CD4-positive, alpha-beta T cell treated with Interleukin-4 for 4 hours (primary cell): ENCODE measurements around the gene CCNL2.
"Not testable (repeated sequence)": the region's sequence is repeated elsewhere in the genome, so short reads cannot be mapped to it uniquely, and the experiment has no call there.

Experiments
- DNase-seq: peaks from one replicate; pipeline ENCODE4 v3.0.0-alpha.2; 2020

Gene CCNL2

DNA sequence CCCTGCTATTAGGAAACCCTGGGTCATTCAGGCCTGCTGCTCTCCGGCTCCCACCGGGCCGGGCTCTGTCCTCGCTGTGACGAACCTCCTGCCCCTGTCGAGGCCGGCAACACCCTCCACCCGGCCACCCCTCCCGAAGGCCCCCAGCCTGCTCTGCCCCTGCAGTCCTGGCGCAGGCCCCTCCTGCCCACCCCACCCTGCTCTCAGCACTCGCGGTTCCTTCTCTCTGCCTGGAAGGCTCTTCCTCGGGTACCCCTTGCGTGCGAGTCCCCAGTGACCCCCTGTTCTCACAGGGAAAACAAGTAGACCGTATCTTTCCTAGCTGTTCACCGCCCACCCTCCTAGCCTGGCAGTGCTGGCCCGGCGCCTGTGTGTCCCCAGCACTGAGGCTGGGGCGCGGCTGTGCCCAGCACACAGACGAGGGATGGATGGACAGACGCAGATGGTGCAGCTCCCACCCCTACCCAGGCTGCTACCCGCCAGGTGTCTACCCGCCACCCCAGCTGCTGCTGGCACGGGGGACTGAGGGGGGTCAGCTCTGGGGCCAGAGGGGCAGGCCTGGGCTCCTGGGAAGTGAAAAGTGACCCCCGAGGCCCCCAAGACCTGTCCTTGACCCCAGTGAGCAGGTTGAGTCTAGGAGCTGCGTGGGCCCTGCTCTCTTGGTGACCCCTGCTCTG lies 33.3 kb upstream of the CCNL2 start:
- DNase-seq, result no peak

DNA sequence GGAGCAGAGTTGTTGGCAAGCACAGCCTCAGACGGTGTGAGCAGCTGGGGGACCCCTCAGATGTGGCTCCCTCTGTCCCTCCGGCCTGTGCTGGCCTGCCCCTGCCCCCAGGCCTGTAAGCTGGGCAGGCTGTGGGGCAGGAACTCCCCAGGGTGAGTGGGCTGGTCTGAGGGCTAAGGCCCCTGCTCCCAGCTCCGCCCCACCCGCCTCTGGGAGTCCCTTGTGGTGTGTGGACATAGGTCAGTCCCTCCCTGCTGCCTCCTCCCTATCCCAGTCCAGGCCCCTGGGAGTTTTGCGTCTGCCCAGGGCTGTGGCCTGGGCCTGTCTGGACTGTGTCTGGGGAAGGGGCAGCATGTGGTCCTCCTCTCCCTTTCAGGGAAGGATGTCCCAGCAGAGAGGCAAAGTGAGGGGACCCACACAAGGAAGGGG lies 32.7 kb upstream of the CCNL2 start:
- DNase-seq, result no peak

DNA sequence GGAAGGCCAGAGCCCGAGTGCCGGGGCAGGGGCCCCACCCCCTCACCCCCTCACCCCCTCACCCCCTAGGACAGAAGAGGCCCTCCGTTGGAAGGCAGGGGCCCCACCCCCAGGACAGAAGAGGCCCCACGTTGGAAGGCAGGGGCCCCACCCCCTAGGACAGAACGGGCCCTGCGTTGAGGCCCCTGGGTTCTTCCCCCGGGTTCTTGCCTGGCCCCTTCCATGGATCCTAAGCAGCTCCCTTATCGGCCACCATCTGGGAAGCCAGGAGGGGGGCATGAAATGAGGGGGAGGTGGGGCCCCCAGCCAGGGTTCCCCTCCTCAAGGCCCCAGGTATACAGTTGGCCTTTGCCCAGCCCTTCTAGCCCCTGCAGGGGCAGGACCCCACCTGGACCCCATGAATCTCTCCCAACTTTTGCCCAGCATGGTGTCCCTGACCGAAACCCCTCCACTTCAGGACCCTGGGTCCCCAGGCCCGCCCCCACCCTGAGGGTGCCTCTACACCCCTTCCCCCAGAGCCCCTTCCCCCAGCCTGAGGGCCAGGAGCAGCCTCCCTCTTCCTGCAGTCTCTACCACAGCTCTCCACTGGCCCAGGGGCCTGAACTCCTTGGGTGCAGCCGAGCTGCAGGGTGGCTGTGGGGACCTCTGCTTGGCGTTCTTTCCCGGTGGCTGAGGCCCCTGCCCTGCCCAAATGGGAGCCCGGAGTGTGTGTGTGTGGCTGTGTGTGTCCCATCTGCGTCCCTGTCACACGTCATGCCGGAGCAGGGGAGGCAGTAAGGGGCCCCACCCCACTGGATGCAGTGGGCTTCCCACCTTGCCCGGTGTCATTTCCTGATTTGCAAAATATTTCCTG lies 32.1 kb upstream of the CCNL2 start:
- DNase-seq, result no peak

DNA sequence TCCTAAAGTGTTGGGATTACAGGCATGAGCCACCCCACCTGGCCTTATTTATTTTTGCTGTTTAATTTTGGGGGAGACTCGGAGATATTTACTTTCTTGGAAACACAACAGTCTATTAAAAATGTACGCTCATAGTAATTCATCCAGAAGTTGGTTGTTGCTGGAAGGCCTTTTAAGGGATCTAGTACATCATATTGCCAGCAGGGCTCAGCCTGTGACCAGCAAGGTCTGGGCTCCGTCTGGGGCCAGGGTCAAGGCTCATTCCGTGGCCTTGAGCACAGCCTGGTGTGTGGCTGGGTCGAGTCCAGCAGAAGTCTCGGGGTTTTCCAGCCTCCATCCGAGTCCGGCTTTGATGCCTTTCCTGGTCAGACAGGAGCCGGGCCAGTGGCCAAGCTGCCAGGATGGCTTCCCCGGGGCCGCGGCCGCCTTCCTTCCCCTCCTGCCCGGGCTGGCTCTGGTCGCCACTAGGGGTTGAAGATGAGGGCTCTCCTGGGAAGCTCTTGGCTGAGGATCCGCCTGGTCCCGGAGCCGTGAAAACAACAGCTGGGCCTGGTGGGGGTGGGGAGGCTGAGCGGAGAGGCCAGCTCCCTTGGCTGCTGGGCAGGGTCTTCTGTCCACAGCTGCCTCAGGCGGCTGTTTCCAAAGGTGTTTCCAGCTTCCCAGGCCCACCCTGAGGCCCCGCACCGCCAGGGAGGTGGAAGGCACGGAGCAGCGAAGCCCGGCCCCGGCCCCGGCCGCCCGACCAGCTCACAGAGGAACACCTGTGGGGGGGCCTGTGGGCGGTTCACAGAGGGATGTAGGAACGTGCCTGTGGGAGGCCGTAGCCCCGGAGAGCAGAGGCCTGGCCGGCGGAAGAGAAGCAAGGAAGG lies 31.2 kb upstream of the CCNL2 start:
- DNase-seq, result no peak

DNA sequence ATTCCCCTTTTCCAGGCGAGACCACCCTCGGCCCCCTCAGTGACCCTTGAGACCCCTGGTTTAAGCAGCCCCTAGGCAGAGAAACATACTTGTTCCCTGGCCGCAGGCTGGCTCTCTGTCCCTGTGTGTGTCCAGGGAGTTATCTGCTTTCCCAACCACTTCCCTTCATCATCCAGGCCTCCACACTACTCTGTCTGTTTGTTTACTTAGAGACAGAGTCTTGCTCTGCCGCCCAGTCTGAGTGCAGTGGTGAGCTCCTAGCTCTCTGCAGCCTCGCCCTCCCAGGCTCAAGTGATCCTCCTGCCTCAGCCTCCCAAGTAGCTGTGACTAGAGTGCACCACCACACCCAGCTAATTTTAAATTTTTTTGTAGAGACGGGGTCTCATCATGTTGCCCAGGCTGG lies 30.5 kb upstream of the CCNL2 start:
- DNase-seq, result no peak

DNA sequence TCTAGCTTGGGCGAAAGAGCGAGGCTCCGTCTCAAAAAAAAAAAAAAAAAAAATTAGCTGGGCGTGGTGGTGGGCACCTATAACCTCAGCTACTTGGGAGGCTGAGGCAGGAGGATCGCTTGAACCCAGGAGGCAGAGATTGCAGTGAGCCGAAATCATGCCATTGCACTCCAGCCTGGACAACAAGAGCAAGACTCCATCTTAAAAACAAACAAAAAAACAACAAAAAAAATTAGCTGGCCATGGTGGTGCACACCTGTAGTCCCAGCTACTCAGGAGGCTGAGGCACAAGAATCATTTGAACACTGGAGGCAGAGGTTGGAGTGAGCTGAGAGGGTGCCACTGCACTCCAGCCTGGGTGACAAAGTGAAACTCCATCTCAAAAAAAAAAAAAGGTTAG lies 29.8 kb upstream of the CCNL2 start:
- not testable (repeated sequence) for DNase-seq

DNA sequence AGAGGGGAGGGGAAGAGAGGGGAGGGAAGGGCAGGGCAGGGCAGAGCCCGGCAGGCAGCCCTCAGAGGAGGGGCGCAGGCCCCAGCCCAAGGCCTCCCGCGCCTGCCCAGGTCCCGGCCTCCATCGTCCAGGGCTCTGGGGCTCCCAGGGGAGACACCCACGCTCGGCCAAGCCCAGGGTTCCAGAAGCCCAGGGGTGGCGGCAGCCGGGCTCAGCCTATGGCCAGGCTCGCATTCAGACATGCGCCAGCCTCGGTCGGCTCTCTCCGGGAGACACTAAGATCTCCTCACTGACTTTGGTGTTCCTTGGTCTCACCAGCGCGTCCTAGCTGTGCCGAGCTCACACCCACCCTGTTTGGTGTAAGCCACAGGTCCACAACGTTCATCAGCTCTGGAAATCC lies 29.0 kb upstream of the CCNL2 start:
- no peak for DNase-seq

DNA sequence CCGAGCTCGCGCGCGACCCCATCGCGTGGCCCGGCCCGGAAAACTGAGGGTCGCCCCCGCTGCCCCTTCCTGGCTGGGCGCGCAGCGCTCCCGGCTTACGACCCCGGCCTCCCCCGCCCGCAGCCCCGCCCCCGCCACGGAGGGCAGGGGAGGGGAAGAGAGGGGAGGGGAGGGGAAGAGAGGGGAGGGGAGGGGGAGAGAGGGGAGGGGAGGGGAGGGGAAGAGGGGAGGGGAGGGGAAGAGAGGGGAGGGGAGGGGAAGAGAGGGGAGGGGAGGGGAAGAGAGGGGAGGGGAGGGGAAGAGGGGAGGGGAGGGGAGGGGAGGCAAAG lies 28.6 kb upstream of the CCNL2 start:
- no peak for DNase-seq

DNA sequence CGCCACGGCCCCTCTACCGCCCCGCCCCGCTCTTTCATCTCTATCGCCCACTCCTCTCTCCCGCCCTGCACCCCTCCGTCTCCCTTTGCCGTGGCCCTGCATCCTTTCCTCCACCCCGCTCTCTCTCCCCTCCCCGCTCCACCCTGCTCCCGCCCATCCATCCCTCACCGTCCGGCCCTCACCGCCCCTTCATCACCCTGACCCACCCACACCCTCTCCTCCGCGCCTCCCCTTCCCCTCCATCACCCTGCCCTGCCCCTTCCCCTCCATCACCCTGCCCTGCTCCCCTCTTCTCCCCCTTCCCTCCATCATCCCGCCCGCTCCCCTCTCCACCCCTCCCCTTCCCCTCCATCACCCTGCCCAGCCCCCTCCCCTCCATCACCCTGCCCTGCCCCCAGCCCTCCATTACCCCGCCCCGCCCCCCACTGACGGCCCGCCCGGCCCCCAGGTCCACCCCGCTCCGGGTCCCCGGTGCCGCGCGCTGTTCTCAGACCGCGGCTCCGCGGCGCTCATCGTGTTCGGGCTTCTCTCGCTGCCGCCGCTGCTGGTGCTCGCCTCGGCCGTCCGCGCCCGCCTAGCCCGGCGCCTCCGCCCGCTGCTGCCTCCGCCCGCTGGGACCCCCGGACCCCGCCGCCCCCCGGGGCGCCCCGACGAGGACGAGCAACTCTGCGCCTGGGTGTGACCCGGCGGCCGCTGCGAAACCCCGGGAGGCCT lies 28.1 kb upstream of the CCNL2 start:
- DNase-seq, result no peak

DNA sequence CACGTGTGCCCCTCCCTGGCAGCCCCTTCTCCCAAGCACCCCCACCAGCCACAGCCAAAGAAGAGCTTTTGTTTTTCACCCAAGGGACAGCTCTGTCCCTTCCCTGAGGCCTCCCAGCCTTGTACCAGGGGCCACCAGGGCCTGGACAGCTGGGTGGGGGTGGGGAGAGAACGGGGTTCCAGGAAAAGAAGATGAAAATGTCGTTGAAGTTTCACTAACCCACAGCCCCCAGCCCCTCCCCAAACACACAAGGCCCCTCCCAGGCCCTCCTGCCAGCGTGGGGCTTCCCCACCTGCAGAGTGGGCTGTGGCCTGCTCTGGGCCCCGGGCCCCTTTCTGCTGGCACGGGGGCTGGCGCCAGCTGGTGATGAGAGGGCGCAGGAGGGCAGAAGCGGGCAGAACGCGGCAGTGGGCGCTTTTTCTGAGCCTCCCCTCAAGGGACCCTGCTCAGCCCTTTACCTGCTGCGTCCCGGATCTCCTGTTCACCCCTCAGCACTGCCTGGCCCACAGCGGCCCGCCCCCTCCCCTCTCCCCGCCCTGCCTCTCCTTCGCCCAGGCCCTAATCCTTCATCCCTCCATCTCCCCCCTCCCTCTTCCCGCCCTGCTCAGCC lies 27.5 kb upstream of the CCNL2 start:
- no peak for DNase-seq

DNA sequence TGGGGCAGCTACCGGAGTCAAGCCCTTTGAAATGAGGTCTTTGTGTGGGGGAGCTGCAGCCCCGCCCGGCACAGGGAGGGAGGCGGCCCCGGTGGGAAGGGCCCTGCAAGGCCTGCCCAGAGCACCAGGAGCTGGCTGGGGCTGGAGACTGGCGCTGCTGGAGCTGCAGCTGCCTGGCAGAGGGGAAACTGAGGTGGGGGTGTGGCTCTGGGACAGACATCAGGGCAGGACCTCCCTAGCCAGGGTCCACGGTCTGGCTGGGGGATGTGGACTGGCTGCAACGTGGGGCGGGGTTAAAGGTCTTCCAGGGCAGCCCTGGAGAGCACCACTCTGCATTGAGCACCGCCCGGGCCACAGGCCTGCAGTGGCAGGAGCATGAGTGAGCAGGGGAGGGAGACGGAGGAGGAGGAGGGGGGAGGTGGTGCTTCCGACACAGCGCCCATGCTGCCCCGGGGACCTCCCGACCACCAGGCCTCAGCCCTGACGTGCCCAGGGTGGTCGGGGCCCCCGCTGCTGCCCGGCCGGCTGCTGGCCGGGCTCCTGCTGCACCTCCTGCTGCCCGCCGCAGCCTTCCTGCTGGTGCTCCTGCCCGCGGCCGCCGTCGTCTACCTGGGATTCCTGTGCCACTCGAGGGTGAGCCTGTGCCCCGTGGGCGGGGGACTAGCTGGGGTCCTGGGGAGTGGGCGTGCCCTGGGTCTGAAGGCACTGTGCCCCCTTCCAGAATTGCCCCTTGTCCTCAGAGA lies 26.8 kb upstream of the CCNL2 start:
- no peak for DNase-seq

DNA sequence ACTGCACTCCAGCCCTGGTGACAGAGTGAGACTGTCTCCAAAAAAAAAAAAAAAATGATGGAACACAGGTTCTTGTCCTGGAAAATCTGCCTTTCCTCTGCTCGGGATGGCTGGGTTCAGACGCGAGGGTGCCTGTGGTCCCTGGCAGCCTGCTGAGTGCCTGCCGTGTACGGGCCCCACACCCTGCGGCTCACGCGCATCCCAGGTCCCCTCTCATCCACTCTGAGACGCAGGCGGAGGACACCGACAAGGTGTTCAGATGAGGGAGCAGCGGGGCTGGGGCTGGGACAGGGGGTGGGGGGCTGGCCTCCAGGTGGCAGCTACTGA lies 26.3 kb upstream of the CCNL2 start:
- no peak for DNase-seq

DNA sequence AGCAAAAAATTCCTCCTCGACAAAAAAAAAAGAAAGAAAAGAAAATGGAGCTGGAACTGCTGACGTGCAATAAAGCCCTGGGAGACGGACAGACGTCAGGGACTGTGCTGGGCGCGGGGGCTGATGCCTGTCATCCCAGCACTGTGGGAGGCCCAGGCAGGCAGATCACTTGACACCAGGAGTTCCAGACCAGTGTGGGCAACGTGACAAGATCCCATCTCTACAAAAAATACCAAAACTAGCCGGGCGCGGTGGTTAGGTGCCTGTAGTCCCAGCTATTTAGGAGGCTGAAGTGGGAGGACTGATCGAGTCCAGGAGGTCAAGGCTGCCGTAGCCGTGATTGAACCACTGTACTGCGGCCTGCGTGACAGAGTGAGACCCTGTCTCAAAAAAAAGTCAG lies 25.6 kb upstream of the CCNL2 start:
- DNase-seq, result no peak

DNA sequence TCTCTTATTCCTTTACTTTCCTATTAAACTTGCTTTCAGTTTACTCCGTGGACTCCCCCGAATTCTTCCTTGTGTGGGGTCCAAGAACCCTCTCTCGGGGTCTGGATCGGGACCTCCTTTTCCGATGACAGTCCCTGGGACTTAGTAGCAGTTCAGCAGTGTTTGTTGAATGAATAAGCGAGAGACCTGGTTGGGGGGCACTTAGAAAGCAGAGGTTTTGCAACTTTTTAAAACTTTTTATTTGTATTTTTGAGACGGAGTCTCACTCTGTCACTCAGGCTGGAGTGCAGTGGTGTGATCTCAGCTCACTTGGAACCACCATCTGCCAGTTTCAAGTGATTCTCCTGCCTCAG lies 24.1 kb upstream of the CCNL2 start:
- DNase-seq, result no peak

DNA sequence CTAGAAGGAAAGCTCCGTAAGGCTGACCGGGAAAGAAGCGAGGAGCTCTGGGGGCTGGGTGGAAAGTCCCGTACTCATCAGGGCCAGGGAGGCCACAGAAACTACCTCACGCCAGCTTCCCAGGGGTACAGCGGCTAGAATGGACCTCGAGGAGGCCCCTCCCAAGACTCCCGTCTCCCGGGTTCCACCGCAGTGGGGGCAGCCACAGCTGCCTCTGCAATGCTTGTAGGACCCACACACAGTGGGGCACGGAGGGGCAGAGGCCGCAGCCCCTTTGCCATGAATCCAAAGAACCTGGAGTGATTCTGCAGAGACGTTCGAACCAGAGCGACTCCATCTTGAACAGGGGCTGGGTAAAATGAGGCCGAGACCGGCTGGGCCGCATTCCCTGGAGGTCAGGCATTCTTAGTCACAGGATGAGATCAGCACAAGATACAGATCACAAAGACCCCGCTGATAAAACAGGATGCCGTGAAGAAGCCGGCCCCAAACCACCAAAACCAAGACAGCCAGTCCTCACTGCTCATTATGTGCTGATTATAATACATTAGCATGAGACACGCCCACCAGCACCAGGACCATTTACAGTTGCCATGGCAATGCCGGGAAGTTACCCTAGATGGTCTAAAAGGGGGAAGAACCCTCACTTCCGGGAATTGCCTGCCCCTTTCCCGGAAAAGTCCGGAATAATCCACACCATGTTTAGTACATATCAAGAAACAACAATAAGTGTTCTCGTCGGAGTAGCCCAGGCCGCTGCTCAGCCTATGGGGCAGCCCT lies 23.5 kb upstream of the CCNL2 start:
- no peak for DNase-seq

DNA sequence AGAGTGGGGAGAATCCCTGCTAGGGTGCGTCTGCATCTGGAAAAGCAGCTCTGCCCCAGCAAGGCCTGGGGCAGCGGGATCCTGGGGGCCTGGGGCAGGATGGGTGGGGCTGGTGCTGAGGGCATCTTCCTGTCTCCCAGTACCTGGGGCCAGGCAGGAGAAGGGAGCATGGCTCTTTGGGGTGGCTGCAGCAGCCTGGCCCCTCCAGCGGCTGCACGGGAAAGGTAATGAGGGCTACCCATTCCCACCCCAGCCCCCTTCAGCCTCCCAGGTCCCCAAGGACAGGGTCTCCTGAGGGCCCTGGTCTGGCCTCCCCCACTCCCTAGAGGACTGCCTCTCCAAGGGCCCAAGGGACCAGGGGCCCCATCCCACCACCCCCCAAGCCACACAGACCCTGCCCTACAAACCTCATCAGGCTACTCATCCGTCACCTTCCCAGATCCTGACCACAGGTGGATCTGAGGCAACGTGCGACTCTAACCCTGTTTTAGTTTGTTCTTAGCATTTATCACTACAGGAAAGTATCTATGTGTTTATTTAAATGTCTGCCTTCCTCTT lies 22.9 kb upstream of the CCNL2 start:
- DNase-seq, result no peak

DNA sequence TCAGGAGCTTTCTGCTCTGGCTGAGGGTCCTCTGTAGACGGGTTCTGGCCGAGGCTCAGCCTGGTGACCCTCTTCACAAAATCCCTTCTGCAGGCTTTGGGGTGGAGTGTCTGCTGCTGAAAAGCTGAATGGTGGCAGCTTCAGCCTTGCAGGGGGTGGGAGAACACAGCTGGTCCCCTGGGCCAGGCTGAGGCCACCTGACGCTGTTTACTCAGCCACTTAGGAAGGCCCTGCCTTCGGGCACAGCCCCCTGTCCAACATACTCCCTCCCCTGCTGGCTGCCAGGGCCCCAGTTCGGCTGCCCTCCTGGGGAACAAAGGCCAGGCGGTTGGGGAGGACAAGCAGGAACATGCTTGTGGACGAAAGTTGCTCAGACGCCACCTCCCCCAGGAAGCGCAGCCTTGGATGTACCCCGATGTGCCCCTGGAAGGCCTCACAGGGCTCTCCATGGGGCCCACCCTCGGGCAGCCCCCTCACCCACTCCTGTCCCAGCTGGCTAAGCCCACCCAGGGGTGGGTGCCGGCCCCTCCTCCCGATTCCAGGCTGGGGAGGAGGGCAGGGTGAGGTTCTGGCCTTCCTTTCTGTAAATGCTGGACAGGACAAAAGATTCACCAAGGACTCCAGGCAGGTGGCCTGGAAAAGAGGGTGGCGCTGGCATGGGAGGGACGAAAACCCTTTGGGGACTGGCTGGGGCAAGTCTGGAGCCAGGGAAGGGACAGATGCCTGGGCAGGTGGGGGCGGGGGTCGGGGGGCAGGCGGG lies 22.2 kb upstream of the CCNL2 start, which contains the start of gene ANKRD65:
Gene ANKRD65, minus strand, starts transcription at position 130 of the 760 bp plus-strand sequence. CDS start 271 bp downstream, outside the sequence.
- no peak for DNase-seq

DNA sequence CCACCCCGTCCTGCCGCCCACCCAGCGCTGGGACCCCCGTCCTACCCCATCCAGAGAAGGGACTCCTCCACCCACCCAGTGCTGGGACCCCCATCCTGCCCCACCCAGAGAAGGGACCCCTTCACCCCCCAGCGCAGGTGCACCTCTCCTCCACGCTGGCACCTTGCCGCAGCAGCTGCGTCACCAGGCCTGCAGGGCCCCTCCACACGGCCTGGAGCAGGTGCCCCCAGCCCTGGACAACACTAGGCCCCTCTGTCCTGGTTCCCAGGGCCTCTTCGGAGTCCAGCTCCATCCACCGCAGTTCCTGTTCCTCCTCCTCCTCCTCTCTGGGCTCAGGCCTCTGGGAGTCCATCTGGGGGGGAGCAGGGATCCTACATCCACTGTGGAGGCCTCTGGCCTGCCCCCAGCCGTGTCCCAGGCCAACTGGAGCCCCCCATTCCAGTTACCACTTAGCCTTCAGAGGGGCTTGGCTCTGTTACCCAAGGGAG lies 21.6 kb upstream of the CCNL2 start:
- DNase-seq, result no peak

DNA sequence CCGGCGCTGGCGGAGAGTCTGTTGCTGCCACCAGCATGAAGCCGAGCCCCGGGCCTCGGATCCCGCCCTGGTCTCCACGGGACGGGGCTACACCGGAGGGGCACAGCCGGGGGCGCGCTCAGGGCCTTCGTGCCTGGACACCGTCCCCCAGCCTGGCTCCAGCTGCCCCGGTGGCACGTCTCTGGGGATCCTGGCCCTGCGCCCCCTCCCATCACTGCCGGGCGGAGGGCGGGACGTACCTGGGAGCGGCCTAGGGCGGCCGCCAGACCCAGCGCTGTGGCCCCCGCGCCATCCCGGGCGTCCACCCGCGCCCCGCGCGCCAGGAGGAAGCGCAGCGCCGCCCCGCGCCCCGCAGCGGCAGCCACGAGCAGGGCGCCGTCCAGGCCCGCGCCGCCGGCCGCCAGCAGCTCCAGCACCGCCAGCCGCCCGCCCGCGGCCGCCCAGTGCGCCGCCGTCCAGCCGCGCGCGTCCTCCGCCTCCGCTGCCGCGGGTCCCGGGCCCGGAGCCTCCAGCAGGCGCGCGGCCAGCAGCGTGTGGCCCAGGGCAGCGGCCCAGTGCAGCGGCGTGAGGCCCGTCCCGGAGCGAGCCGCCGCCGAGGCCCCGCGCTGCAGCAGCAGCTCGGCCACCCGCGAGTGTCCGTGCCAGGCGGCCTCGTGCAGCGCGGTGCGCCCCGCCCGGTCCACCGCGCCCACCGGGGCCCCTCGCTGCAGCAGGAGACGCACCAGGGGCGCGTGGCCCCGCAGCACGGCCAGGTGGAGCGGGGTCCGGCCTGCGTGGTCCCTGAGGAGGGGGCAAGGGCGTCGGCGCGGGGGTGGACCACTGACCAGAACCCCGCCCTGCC lies 20.9 kb upstream of the CCNL2 start:
- DNase-seq, result no peak
